ENCODE data around the gene KIF7. TPM values are rescaled to one million over a fixed set of nuclear protein-coding genes. Genes with fewer than 3 reads are reported as not detected.
"Not testable (repeated sequence)": the region's sequence is repeated elsewhere in the genome, so short reads cannot be mapped to it uniquely, and the experiment has no call there.

KIF7 gene
- total RNA-seq, 2 donors from 2014 or later = 2.1 to 3.0 TPM

DNA sequence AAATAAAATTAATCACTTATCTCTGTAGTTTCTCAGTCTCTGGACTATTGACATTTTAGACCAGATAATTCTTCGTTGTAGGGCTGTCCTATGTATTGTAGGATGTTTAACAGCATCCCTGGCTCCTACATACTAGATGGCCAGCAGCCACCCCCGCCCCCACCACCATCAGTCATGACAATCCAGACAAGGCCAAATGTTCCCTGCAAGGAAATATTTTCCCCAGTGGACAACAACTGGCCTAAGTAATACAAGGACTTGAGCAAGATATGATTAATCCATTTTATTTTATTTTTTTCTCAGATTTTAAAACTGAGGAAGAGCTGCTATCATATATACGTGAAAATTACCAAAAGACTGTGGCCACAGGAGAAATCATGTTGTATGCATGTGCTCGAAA, 56.2 kb downstream of the KIF7 start:
- Histone ChIP-seq H3K9me3 (no peaks in the 10 kb centered on the region), H3K27me3 (no peaks in the 10 kb centered on the region), H3K4me3 (no peak overlapping the region), H3K4me1 (no peaks in the 10 kb centered on the region), H3K36me3 (replicated peaks in 1 of 2; ENCODE audit: insufficient read depth in 1 of 2, low read depth in 2 of 2) (no peaks in the 10 kb centered on the region), H3K27ac (no peak overlapping the region)
- WGBS, 2 donors = 89 to 95% methylated on average over 4 of the region's 4 CpGs
- no peak for DNase-seq
- intact Hi-C loops (cut with DNase I) = no loop called here
- no peak for ATAC-seq
- TF ChIP-seq POLR2A (IDR thresholded peaks at IDR 0.05) = no peak
- TF ChIP-seq, protein P1, sequence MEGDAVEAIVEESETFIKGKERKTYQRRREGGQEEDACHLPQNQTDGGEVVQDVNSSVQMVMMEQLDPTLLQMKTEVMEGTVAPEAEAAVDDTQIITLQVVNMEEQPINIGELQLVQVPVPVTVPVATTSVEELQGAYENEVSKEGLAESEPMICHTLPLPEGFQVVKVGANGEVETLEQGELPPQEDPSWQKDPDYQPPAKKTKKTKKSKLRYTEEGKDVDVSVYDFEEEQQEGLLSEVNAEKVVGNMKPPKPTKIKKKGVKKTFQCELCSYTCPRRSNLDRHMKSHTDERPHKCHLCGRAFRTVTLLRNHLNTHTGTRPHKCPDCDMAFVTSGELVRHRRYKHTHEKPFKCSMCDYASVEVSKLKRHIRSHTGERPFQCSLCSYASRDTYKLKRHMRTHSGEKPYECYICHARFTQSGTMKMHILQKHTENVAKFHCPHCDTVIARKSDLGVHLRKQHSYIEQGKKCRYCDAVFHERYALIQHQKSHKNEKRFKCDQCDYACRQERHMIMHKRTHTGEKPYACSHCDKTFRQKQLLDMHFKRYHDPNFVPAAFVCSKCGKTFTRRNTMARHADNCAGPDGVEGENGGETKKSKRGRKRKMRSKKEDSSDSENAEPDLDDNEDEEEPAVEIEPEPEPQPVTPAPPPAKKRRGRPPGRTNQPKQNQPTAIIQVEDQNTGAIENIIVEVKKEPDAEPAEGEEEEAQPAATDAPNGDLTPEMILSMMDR (IDR thresholded peaks at IDR 0.05) = no peak

GRCh38 chr15:89593018-89593417, 62.2 kb downstream of the KIF7 start:
- Histone ChIP-seq H3K9me3 (no peaks in the 10 kb centered on the region), H3K4me1 (no peaks in the 10 kb centered on the region), H3K27me3 (no peaks in the 10 kb centered on the region), H3K36me3 (replicated peaks in 1 of 2; ENCODE audit: insufficient read depth in 1 of 2, low read depth in 2 of 2) (no peaks in the 10 kb centered on the region), H3K4me3 (no peak overlapping the region), H3K27ac (no peak overlapping the region)
- ATAC-seq = no peak
- no peak for TF ChIP-seq POLR2A (IDR thresholded peaks at IDR 0.05)
- TF ChIP-seq, protein P1 (IDR thresholded peaks at IDR 0.05) = no peak
- intact Hi-C loops (cut with DNase I) = no loop called here
- no peak for DNase-seq
- WGBS, 2 donors = 85 to 88% methylated on average over 4 of the region's 4 CpGs

- Histone ChIP-seq H3K36me3 (replicated peaks in 1 of 2; ENCODE audit: insufficient read depth in 1 of 2, low read depth in 2 of 2) (no peaks in the 10 kb centered on the region), H3K27me3 (no peaks in the 10 kb centered on the region), H3K4me3 (no peak overlapping the region), H3K27ac (no peak overlapping the region), H3K9me3 (no peaks in the 10 kb centered on the region), H3K4me1 (no peaks in the 10 kb centered on the region)
- DNase-seq = no peak
- 65 to 69% methylated on average over 5 of the region's 5 CpGs for WGBS, 2 donors
- no peak for TF ChIP-seq POLR2A (IDR thresholded peaks at IDR 0.05)
- TF ChIP-seq, protein P1 (IDR thresholded peaks at IDR 0.05) = no peak
- no peak for ATAC-seq
- intact Hi-C loops (cut with DNase I) = no loop called here
Measured at GRCh38 chr15:89591834-89592233, 63.4 kb downstream of the KIF7 start.

DNA sequence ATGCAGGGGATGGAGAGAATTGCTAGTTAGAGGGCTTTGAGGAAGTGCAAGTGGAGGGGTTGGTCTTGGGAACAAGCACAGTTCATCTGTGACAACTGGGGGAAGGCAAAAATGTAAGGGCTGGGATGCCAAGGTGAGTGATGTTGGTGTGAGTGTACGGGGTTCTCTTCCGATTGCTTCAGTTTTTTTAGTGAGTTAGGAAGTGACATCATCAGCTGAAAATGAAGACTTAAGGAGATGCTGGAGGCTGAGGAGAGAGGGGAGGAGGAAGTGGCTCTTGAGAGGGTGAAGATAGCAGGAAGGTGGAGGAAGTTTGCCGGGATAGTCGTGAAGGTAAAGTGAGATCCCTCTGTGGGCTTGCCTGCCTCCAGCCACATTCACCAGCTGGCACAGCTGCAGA, 67.3 kb downstream of the KIF7 start:
- Histone ChIP-seq H3K4me3 (no peak overlapping the region), H3K27me3 (no peaks in the 10 kb centered on the region), H3K36me3 (replicated peaks in 1 of 2; ENCODE audit: insufficient read depth in 1 of 2, low read depth in 2 of 2) (no peaks in the 10 kb centered on the region), H3K27ac (no peak overlapping the region), H3K9me3 (no peaks in the 10 kb centered on the region), H3K4me1 (no peaks in the 10 kb centered on the region)
- DNase-seq (no peak), ATAC-seq (no peak)
- intact Hi-C loops (cut with DNase I) = no loop called here
- WGBS, 2 donors = 64 to 84% methylated on average over 4 of the region's 4 CpGs
- no peak for TF ChIP-seq POLR2A (IDR thresholded peaks at IDR 0.05)
- TF ChIP-seq, protein P1 (IDR thresholded peaks at IDR 0.05) = no peak

GRCh38 chr15:89586651-89587050, 68.6 kb downstream of the KIF7 start:
- Histone ChIP-seq H3K36me3 (replicated peaks in 1 of 2; ENCODE audit: insufficient read depth in 1 of 2, low read depth in 2 of 2) (no peaks in the 10 kb centered on the region), H3K27me3 (no peaks in the 10 kb centered on the region), H3K27ac (no peak overlapping the region), H3K4me3 (no peak overlapping the region), H3K4me1 (no peaks in the 10 kb centered on the region), H3K9me3 (no peaks in the 10 kb centered on the region)
- 97 to 98% methylated on average over 2 of the region's 2 CpGs for WGBS, 2 donors
- intact Hi-C loops (cut with DNase I) = no loop called here
- ATAC-seq (no peak), DNase-seq (no peak)
- TF ChIP-seq, protein P1 (IDR thresholded peaks at IDR 0.05) = no peak
- no peak for TF ChIP-seq POLR2A (IDR thresholded peaks at IDR 0.05)

GRCh38 chr15:89580747-89581146, 74.5 kb downstream of the KIF7 start:
- H3K4me3 ChIP-seq; intact Hi-C loops (cut with DNase I); ATAC-seq; H3K27me3 ChIP-seq; H3K4me1 ChIP-seq; H3K27ac ChIP-seq; H3K9me3 ChIP-seq; DNase-seq; H3K36me3 ChIP-seq (replicated peaks in 1 of 2; ENCODE audit: insufficient read depth in 1 of 2, low read depth in 2 of 2): not testable (repeated sequence)
- 93 to 97% methylated on average over 2 of the region's 2 CpGs for WGBS, 2 donors
